ENCODE measurements around the gene ST3GAL4. TPM values are rescaled to one million over a fixed set of nuclear protein-coding genes. Genes with fewer than 3 reads are reported as not detected.

ST3GAL4 gene
- polyA plus RNA-seq, 1 donor (not counting 4 experiments of a cell fraction or from before 2014, with no cell fraction given): 24.6 TPM

DNA sequence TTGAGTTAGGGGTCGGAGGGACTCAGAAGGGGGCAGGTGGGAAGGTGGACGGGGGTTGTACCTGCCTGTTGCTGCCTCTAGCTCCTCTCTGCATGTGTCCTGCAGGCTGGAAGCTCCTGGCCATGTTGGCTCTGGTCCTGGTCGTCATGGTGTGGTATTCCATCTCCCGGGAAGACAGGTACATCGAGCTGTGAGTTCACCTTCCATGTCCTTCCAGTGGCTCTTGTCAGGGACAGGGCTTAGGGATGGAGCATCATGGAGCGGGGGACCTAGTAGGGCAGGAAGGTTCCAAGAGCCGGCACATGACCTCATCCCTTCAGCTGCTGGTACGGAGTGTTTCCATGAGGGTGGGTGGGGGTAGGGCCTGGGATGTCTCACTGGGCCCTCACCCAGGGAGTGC lies 50.9 kb downstream of the ST3GAL4 start:
- no peak overlapping the region for H3K27ac ChIP-seq (ENCODE audit: control insufficient read depth, insufficient read depth, low read length)
- H3K4me1 ChIP-seq (ENCODE audit: control insufficient read depth, extremely low read depth, insufficient read depth, low read length): peaks cover 33% of the 10 kb centered on the region
- no peaks in the 10 kb centered on the region for H3K27me3 ChIP-seq (ENCODE audit: control insufficient read depth, extremely low read depth, insufficient read depth, low read length)
- no peaks in the 10 kb centered on the region for H3K79me2 ChIP-seq (ENCODE audit: control insufficient read depth, insufficient read depth, low read length)
- no peak overlapping the region for H2AFZ ChIP-seq (ENCODE audit: control insufficient read depth, low read length)
- no peak for FAIRE-seq
- no peak overlapping the region for H3K9ac ChIP-seq (ENCODE audit: control insufficient read depth, extremely low read depth, insufficient read depth, low read length)
- no peak overlapping the region for H3K4me3 ChIP-seq (ENCODE audit: control insufficient read depth in 2 of 3, extremely low read depth in 1 of 3, insufficient read depth in 2 of 3, low read depth in 1 of 3, low read length in 3 of 3)
- peaks cover 5 to 6% of the 10 kb centered on the region in 2 experiments for H3K36me3 ChIP-seq (ENCODE audit: control insufficient read depth in 2 of 2, extremely low read depth in 1 of 2, insufficient read depth in 2 of 2, low read length in 2 of 2)
- H4K20me1 ChIP-seq (ENCODE audit: control insufficient read depth, extremely low read depth, insufficient read depth, low read length): no peaks in the 10 kb centered on the region
- no peaks in the 10 kb centered on the region for H3K9me3 ChIP-seq (ENCODE audit: control insufficient read depth, low read depth, low read length)
- DNase-seq (ENCODE audit: low read depth, low spot score): no peak
- H3K9me1 ChIP-seq (ENCODE audit: control insufficient read depth, extremely low read depth, insufficient read depth, low read length): peaks cover 9% of the 10 kb centered on the region
- dilution Hi-C loops (cut with MboI; ENCODE audit: extremely low pct_ligation_motif_present, low sequenced_read_pairs): no loop called here
- no peak overlapping the region for H3K4me2 ChIP-seq (ENCODE audit: control insufficient read depth, extremely low read depth, insufficient read depth, low read depth, low read length)
- TF ChIP-seq, protein P1, sequence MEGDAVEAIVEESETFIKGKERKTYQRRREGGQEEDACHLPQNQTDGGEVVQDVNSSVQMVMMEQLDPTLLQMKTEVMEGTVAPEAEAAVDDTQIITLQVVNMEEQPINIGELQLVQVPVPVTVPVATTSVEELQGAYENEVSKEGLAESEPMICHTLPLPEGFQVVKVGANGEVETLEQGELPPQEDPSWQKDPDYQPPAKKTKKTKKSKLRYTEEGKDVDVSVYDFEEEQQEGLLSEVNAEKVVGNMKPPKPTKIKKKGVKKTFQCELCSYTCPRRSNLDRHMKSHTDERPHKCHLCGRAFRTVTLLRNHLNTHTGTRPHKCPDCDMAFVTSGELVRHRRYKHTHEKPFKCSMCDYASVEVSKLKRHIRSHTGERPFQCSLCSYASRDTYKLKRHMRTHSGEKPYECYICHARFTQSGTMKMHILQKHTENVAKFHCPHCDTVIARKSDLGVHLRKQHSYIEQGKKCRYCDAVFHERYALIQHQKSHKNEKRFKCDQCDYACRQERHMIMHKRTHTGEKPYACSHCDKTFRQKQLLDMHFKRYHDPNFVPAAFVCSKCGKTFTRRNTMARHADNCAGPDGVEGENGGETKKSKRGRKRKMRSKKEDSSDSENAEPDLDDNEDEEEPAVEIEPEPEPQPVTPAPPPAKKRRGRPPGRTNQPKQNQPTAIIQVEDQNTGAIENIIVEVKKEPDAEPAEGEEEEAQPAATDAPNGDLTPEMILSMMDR (optimal IDR thresholded peaks at IDR 0.05 in 1 of 3, IDR thresholded peaks at IDR 0.05 in 1 of 3, conservative IDR thresholded peaks at IDR 0.05 in 1 of 3; ENCODE audit: extremely low read depth in 1 of 3, insufficient read depth in 2 of 3, low read length in 3 of 3): no peak
- TF ChIP-seq EZH2 (IDR thresholded peaks at IDR 0.05; ENCODE audit: low read length): no peak

DNA sequence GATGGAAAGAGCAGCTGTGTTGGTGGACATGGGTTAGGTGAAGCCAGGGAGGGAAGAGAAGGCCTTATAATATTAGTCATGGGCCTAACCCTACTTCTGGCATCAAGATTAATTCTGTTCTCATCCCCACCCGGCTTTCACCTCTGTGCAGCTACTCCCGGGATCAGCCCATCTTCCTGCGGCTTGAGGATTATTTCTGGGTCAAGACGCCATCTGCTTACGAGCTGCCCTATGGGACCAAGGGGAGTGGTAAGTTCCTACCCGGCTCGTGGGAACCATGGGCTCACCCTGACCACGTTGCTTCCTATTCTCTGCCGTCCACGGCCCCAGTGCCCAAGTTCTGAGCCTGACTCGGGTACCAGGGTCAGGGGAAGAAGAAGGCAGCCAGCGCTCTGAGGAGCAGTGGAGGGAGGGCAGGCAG lies 51.6 kb downstream of the ST3GAL4 start:
- no peak overlapping the region for H2AFZ ChIP-seq (ENCODE audit: control insufficient read depth, low read length)
- H3K9ac ChIP-seq (ENCODE audit: control insufficient read depth, extremely low read depth, insufficient read depth, low read length): no peak overlapping the region
- H4K20me1 ChIP-seq (ENCODE audit: control insufficient read depth, extremely low read depth, insufficient read depth, low read length): no peaks in the 10 kb centered on the region
- H3K4me1 ChIP-seq (ENCODE audit: control insufficient read depth, extremely low read depth, insufficient read depth, low read length): peaks cover 33% of the 10 kb centered on the region
- peaks cover 6% of the 10 kb centered on the region in 2 experiments for H3K36me3 ChIP-seq (ENCODE audit: control insufficient read depth in 2 of 2, extremely low read depth in 1 of 2, insufficient read depth in 2 of 2, low read length in 2 of 2)
- TF ChIP-seq EZH2 (IDR thresholded peaks at IDR 0.05; ENCODE audit: low read length): no peak
- TF ChIP-seq, protein P1 (optimal IDR thresholded peaks at IDR 0.05 in 1 of 3, IDR thresholded peaks at IDR 0.05 in 1 of 3, conservative IDR thresholded peaks at IDR 0.05 in 1 of 3; ENCODE audit: extremely low read depth in 1 of 3, insufficient read depth in 2 of 3, low read length in 3 of 3): no peak
- H3K27ac ChIP-seq (ENCODE audit: control insufficient read depth, insufficient read depth, low read length): no peak overlapping the region
- dilution Hi-C loops (cut with MboI; ENCODE audit: extremely low pct_ligation_motif_present, low sequenced_read_pairs): no loop called here
- no peak for DNase-seq (ENCODE audit: low read depth, low spot score)
- no peak overlapping the region for H3K4me3 ChIP-seq (ENCODE audit: control insufficient read depth in 2 of 3, extremely low read depth in 1 of 3, insufficient read depth in 2 of 3, low read depth in 1 of 3, low read length in 3 of 3)
- peaks cover 9% of the 10 kb centered on the region for H3K9me1 ChIP-seq (ENCODE audit: control insufficient read depth, extremely low read depth, insufficient read depth, low read length)
- no peaks in the 10 kb centered on the region for H3K27me3 ChIP-seq (ENCODE audit: control insufficient read depth, extremely low read depth, insufficient read depth, low read length)
- no peaks in the 10 kb centered on the region for H3K79me2 ChIP-seq (ENCODE audit: control insufficient read depth, insufficient read depth, low read length)
- H3K4me2 ChIP-seq (ENCODE audit: control insufficient read depth, extremely low read depth, insufficient read depth, low read depth, low read length): no peak overlapping the region
- no peaks in the 10 kb centered on the region for H3K9me3 ChIP-seq (ENCODE audit: control insufficient read depth, low read depth, low read length)
- FAIRE-seq: no peak
